Raji (cell line): ENCODE data around the gene LRRN2.

ENCODE experiments used
- POLR2A ChIP-seq: IDR thresholded peaks from 2 replicates; pipeline ENCODE4 v1.6.1; 2011; ENCODE audit warnings: low read depth, low read length, control low read depth; ENCODE audit not compliant: insufficient read depth

The LRRN2 gene

DNA sequence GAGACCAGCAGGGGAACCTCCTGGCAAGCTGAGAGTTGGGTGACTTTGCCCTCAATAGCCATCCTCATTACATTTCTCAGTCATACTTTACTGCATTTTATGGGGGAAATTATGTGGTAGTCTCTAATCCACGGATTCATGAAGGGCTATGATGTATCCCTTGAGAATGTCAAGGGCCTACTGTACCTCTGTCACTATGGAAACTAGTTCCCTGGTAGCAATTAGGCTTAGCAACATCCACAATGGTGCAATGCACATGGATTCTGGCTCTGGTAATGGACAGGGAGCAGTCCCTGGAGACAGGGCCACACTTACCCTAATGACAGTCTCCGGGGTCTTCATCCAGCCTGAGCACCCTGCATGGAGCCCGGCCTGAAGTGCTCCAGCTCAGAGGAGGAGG lies 26.5 kb downstream of the LRRN2 start:
- TF ChIP-seq POLR2A: no peak

DNA sequence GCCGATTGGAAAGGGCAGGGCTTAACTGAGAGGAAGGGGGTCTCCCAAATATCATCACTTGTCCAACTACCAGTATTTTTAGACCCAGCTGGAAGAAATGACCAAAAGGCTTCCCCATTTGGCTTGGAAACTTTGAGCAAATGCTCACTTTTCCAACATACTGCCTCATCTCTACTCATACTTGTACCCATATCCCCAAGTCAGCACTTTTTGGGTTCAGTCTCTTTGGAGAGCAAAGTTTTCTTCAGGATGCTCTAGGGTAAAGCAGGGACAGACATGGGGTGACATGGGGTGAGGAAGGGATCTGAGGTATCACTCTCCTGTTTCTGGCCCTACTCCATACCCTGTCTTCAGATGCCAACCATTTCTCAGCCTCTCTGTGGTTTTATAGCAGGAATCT lies 27.2 kb downstream of the LRRN2 start:
- TF ChIP-seq POLR2A: no peak

DNA sequence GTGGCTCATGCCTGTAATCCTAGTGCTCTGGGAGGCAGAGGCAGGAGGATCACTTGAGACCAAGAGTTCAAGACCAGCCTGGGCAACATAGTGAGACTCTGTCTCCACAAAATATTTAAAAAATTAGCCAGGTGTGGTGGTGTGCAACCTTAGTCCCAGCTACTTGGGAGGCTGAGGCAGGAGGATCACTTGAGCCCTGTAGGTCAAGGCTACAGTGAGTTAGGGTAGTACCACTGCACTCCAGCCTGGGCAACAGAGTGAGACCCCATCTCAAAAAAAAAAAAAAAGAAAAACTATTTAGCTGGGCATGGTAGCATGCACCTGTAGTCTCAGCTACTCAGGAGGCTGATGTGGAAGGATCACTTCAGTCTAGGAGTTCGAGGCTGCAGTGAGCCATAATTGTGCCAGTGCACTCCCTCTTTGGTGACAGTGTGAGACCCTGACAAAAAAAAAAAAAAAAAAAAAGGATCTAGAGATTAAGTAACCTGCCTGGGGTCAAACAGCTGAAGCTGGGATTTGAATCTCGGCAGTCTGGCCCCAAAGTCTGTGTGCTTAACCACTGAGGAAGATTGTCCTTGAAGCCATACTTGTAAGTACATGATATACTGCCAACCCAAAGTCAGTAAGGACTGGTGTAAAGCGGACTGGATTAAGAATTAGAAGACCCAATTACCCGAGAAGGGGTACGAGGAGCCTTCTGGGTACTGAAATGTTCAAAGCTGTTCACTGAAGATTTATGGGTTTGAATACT lies 31.8 kb downstream of the LRRN2 start:
- no peak for TF ChIP-seq POLR2A

DNA sequence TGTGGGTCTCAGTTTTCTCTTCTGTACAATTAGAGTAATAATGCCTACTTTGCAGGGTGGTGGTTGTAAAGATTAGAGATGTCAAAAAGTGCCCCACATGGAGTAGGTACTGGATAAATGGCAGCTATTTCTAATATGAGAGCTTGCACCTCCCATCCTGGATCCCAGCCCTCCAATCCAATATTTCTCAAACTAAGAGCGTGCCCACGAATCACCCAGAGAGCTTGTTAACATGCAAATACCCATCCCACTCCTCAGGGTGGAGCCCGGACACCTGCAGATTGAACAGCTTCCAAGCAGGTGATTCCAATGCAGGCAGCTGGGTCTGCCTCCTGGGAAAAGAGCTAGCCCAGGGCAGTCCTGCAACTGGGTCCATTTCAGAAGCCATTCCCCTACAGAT lies 33.0 kb downstream of the LRRN2 start:
- no peak for TF ChIP-seq POLR2A

GRCh38 chr1:204651843-204652421 lies 33.6 kb downstream of the LRRN2 start:
- TF ChIP-seq POLR2A: no peak

- TF ChIP-seq POLR2A: no peak
Observed at GRCh38 chr1:204650911-204651570, 34.5 kb downstream of the LRRN2 start.

- no peak for TF ChIP-seq POLR2A
Observed at GRCh38 chr1:204649721-204650521, 35.6 kb downstream of the LRRN2 start.

DNA sequence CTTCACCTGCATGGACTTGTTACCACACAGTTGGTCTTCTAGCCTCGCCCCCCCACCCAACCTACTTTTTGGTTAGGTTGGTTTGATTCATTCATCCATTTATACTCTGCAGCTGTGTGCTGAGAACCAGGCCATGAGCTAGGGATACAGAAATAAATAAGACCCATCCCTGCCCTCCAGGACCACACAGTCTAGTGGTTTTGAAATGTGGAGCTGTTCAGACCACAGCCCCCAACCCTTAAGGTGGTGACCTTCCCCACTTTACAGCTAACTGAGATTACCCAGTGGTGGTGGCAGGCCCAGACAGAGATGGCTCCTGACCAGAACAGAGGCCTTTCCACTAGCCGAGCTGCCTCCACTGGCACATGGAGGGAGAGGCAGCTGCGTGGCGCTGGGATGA lies 37.0 kb downstream of the LRRN2 start:
- no peak for TF ChIP-seq POLR2A

DNA sequence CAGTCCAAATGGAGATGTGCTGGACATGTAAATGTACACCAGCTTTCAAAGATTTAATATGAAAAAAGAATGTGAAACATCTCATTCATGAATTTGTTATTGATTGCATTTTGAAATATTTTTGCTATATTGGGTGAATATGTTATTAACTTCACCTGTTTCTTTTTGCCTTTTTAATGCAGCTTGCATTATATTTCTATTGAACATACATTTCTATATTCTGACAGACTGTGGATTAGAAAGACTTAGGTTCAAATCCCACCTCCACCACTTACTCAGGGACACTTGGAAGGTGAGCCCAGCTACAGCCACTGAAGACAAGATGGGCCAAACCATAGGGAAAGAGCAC lies 37.8 kb downstream of the LRRN2 start:
- no peak for TF ChIP-seq POLR2A

DNA sequence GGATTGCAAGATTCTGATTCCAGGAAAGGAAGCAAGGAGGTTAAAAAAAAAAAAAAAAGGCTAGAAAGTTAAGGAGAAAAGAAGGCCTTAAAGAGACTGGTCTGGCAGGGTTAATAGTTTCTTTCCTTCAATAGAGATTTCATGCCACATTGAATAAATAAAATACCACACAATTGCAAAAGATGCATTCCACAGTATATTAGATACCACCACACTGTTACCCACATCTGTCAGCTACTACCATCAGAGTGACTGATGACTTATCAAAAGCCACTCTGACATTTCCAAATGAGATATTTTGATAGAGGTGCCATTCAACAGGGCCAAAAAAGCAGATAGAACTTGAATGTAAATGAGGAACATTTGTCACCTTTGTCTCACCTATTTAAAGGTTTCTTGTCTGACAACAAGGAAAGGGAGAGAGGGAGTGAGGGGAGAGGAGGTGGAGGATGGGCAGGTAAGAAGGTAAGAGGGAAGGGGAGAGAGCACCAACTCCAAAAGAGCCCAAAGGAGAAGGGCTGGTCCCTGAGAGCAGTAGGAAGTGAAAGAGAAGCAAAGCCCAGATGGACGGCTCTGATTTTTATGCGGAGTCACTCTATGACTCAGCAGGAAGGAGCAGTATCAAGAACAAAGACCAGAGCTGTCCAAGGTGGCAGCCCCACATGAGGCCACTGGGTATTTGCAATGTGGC lies 38.3 kb downstream of the LRRN2 start:
- no peak for TF ChIP-seq POLR2A

- TF ChIP-seq POLR2A: no peak
Observed at GRCh38 chr1:204645666-204646065, 39.9 kb downstream of the LRRN2 start.

DNA sequence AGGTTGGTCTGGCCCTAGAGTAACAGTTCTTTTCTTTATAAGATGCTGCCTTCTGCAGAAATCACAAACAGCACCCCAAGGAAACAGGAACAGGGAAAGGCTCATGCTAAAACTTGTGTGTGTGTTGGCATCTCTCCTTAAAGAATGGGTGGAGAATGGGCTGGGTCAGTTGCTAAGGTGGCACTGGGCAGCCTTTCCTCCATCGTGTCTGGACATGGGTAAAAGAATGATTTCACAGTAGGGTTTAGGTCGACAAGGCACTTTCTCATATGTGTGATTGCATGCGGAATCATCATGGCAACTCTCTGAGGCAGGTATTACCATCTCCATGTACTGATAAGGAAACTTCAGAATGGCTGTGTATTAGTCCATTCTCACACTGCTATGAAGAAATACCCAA lies 40.3 kb downstream of the LRRN2 start:
- no peak for TF ChIP-seq POLR2A

DNA sequence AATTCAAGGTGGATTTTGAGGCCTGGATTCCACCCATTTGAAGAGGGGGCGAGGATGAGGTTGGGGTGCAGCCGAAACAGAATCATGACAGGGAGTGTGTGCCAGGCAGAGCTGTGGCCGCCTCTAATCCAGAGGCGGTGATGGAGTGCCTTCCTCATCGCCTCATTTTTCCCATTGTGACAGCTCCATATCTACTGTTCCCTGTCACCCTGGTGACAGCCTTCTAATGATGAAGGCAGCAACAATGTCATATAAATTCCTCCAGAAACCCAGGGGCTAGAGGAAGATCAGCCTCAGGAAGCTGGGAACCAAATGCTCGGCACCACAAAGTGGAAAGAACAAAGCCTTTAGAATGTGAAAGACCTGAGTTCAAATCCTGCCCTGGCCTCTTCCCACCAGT lies 42.0 kb downstream of the LRRN2 start:
- no peak for TF ChIP-seq POLR2A

GRCh38 chr1:204641936-204642335 lies 43.6 kb downstream of the LRRN2 start:
- no peak for TF ChIP-seq POLR2A

DNA sequence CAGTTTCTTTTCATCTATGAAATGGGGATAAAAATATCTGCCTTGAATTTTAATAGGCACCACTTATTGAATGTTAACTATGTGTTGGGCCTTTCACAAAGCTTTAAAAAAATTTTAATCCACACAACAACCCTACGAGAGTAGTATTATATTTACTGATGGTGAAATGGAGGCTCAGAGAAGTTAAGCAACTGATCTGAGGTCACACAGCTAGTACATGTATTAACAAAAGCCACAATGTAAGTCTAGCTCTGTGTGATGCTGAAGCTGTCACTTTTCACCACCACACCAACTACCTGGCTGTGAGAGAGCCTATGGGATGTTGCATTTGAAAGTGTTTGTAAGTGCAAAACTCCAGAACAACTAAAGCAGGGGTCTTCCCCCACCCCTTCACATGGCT lies 44.1 kb downstream of the LRRN2 start:
- TF ChIP-seq POLR2A: no peak
